DMS153 treated with DMSO at 0.1 percent for 48 hours (cell line): ENCODE measurements around the gene PIK3CD.

ENCODE experiments used
- DNase-seq: peaks from one replicate; lab custom pipeline; 2025; ENCODE audit not compliant: unreplicated experiment; lab: John Stamatoyannopoulos, UW

The PIK3CD gene

GRCh38 chr1:9651565-9652378 lies at the start of gene PIK3CD:
TSS of gene PIK3CD (plus strand) at chr1:9651731. CDS start at chr1:9710456, 58,725 bp downstream.
- DNase-seq: no peak

GRCh38 chr1:9601942-9602793 lies 49.4 kb upstream of the PIK3CD start:
- no peak for DNase-seq

- no peak for DNase-seq
These were observed 48.8 kb upstream of the PIK3CD start for GRCh38 chr1:9602794-9603167.

- no peak for DNase-seq
These were observed 48.2 kb upstream of the PIK3CD start for GRCh38 chr1:9603307-9603706.

GRCh38 chr1:9603766-9604753 lies 47.5 kb upstream of the PIK3CD start:
- DNase-seq: no peak

- DNase-seq: no peak
These were observed 46.7 kb upstream of the PIK3CD start for GRCh38 chr1:9604836-9605235.

- no peak for DNase-seq
These were observed 45.5 kb upstream of the PIK3CD start for GRCh38 chr1:9605946-9606455.

- no peak for DNase-seq
These were observed 45.1 kb upstream of the PIK3CD start for GRCh38 chr1:9606458-9606857.

- DNase-seq: no peak
These were observed 44.6 kb upstream of the PIK3CD start for GRCh38 chr1:9606948-9607347.

- DNase-seq: no peak
These were observed 44.2 kb upstream of the PIK3CD start for GRCh38 chr1:9607352-9607751.

- DNase-seq: no peak
These were observed 41.5 kb upstream of the PIK3CD start for GRCh38 chr1:9609998-9610397.

- DNase-seq: no peak
These were observed 41.0 kb upstream of the PIK3CD start for GRCh38 chr1:9610548-9610947.

- DNase-seq: no peak
These were observed 39.8 kb upstream of the PIK3CD start for GRCh38 chr1:9611716-9612115.

GRCh38 chr1:9612162-9612845 lies 39.2 kb upstream of the PIK3CD start:
- no peak for DNase-seq

- DNase-seq: no peak
These were observed 38.5 kb upstream of the PIK3CD start for GRCh38 chr1:9612871-9613624.

GRCh38 chr1:9613625-9614299 lies 37.8 kb upstream of the PIK3CD start:
- DNase-seq: no peak

GRCh38 chr1:9615316-9616063 lies 36.0 kb upstream of the PIK3CD start:
- peak; percentile 2 for DNase-seq
